ENCODE results near the gene ZNF892.

DNA sequence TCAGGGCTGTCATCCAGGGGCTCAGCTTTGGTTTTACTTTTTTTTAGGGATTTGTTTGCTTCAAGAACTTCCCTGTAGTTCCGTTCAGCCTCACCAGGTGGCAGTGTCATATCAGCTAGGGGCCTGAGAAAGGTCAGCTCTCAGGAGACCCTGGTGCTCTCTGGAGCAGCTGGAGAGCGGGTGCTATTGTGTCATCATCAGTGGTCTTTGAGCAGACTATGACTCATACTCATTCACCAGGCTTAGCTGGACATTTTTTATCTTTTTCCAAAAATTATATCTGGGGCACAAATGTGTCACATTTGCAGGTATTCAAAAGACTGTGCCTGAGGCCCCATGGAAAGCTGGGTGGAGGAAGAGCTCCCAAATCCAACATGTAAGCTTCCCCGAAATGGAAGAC, 24.4 kb downstream of the ZNF892 start:
- TF ChIP-seq, protein P1, sequence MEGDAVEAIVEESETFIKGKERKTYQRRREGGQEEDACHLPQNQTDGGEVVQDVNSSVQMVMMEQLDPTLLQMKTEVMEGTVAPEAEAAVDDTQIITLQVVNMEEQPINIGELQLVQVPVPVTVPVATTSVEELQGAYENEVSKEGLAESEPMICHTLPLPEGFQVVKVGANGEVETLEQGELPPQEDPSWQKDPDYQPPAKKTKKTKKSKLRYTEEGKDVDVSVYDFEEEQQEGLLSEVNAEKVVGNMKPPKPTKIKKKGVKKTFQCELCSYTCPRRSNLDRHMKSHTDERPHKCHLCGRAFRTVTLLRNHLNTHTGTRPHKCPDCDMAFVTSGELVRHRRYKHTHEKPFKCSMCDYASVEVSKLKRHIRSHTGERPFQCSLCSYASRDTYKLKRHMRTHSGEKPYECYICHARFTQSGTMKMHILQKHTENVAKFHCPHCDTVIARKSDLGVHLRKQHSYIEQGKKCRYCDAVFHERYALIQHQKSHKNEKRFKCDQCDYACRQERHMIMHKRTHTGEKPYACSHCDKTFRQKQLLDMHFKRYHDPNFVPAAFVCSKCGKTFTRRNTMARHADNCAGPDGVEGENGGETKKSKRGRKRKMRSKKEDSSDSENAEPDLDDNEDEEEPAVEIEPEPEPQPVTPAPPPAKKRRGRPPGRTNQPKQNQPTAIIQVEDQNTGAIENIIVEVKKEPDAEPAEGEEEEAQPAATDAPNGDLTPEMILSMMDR (conservative IDR thresholded peaks at IDR 0.05; ENCODE audit: low read depth, low read length): peak; percentile 96
- no peak for TF ChIP-seq EZH2 (IDR thresholded peaks at IDR 0.05; ENCODE audit: low read length, unreplicated experiment)

Data from PC-3 (cell line).